ENCODE measurements around the gene ALOX15. TPM values are rescaled to one million over a fixed set of nuclear protein-coding genes. Genes with fewer than 3 reads are reported as not detected.
A peak's percentile ranks its signal among the peaks of the same experiment; 100 is the strongest.
"Not testable (repeated sequence)": the region's sequence is repeated elsewhere in the genome, so short reads cannot be mapped to it uniquely, and the experiment has no call there.

ALOX15 gene
- total RNA-seq, 6 donors from 2014 or later = 2.4 to 26.0 (median 10.0) TPM

- Histone ChIP-seq H3K4me3 (no peak overlapping the region), H3K9me3 (no peaks in the 10 kb centered on the region), H3K27me3 (peaks cover 0 to 16% (median 7%) of the 10 kb centered on the region in 4 donors), H3K36me3 (no peaks in the 10 kb centered on the region), H3K4me1 (peaks cover 2 to 24% (median 12%) of the 10 kb centered on the region in 4 donors), H3K27ac (no peak overlapping the region)
- DNase-seq = no peak
- 62 to 63% methylated on average over 4 of the region's 4 CpGs for WGBS, 2 donors
- TF ChIP-seq POLR2A (IDR thresholded peaks at IDR 0.05) = no peak
- TF ChIP-seq, protein P1, sequence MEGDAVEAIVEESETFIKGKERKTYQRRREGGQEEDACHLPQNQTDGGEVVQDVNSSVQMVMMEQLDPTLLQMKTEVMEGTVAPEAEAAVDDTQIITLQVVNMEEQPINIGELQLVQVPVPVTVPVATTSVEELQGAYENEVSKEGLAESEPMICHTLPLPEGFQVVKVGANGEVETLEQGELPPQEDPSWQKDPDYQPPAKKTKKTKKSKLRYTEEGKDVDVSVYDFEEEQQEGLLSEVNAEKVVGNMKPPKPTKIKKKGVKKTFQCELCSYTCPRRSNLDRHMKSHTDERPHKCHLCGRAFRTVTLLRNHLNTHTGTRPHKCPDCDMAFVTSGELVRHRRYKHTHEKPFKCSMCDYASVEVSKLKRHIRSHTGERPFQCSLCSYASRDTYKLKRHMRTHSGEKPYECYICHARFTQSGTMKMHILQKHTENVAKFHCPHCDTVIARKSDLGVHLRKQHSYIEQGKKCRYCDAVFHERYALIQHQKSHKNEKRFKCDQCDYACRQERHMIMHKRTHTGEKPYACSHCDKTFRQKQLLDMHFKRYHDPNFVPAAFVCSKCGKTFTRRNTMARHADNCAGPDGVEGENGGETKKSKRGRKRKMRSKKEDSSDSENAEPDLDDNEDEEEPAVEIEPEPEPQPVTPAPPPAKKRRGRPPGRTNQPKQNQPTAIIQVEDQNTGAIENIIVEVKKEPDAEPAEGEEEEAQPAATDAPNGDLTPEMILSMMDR (IDR thresholded peaks at IDR 0.05) = no peak
- TF ChIP-seq POLR2AphosphoS5 (IDR thresholded peaks at IDR 0.05) = no peak
- no peak for TF ChIP-seq EP300 (IDR thresholded peaks at IDR 0.05)
- no peak for ATAC-seq (ENCODE audit: low FRiP score in 2 of 2)
These were observed 2.2 kb upstream of the ALOX15 start for GRCh38 chr17:4643676-4644075.

DNA sequence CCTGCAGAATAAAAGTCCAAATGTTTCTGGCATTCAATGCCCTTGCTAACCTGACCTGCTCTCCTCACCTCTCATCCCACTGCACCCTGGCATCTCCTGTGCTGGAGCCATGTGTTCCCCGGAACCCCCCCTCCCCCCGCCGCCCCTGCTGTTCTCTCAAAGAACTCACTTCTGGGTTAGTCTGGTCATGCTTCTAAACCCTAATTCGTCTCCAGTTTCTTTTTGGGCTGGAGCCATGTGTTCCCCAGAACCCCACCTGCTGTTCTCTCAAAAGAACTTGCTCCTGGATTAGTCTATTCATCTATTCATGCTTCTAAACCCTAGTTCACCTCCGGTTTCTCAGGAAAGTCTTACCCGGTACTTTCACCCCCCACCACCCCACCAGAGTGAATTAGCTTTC lies 808 bp upstream of the ALOX15 start:
- WGBS, 2 donors = 32 to 47% methylated on average over 6 of the region's 6 CpGs
- ATAC-seq (ENCODE audit: low FRiP score in 2 of 2) = no peak

DNA sequence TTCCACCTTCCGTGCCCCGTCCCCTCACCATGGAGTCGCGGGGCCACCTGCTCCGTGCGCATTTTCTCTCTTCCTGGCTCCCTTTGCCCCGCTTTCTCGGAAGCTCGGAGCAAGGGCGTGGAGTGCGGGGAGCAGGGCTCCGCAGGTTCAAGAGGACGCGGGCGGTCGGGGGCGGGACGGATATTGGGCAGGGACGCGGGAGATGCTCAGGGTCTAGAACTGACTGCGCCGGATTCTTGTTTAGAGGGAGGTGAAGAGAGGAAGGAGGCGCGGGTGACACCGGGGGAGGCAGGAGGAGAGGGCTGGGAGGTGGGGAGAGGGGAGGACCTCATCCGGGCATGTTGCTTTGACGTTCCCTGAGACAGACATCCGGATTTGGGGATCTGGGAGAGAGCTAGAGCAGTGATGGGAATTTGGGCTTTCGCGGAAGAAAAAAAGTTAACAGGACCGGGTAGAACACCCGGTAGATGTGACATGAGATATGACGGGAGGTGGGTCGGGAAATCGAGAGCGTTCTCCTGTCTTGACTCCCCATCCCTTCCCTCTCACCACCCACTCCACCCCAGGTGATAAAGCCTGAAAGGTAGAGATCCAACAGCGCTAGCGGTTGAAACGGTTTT lies 799 bp downstream of the ALOX15 start:
- H3K27ac ChIP-seq; H3K4me3 ChIP-seq; H3K36me3 ChIP-seq; H3K9me3 ChIP-seq; ATAC-seq (ENCODE audit: low FRiP score in 2 of 2); DNase-seq: not testable (repeated sequence)
- WGBS, 2 donors = 2% methylated on average over 26 of the region's 39 CpGs; no CpG with 5 or more reads in 1 of the 2 donors
- peaks cover 0 to 18% (median 7%) of the 10 kb centered on the region in 4 donors for H3K27me3 ChIP-seq
- peaks cover 4 to 32% (median 12%) of the 10 kb centered on the region in 4 donors for H3K4me1 ChIP-seq

More for the DNA sequence above, 808 bp upstream of the ALOX15 start:
- H3K9me3 ChIP-seq = no peaks in the 10 kb centered on the region
- H3K27ac ChIP-seq = no peak overlapping the region
- peaks cover 0 to 16% (median 7%) of the 10 kb centered on the region in 4 donors for H3K27me3 ChIP-seq
- peaks cover 2 to 24% (median 12%) of the 10 kb centered on the region in 4 donors for H3K4me1 ChIP-seq
- H3K4me3 ChIP-seq = no peak overlapping the region
- no peak for DNase-seq
- no peaks in the 10 kb centered on the region for H3K36me3 ChIP-seq
- TF ChIP-seq POLR2A (IDR thresholded peaks at IDR 0.05) (no peak), POLR2AphosphoS5 (IDR thresholded peaks at IDR 0.05) (no peak), EP300 (IDR thresholded peaks at IDR 0.05) (no peak)
- TF ChIP-seq, protein P1 (IDR thresholded peaks at IDR 0.05) = no peak

GRCh38 chr17:4639301-4640059 lies 2.0 kb downstream of the ALOX15 start:
- H3K9me3 ChIP-seq, H3K27ac ChIP-seq, H3K4me3 ChIP-seq, H3K36me3 ChIP-seq: not testable (repeated sequence)
- Histone ChIP-seq H3K4me1 (peaks cover 7 to 35% (median 13%) of the 10 kb centered on the region in 4 donors), H3K27me3 (peaks cover 0 to 18% (median 7%) of the 10 kb centered on the region in 4 donors)
- 17 to 30% methylated on average over 7 to 11 of the region's 56 CpGs for WGBS, 2 donors
- peak in 1 of 2 donors; percentile 66 for DNase-seq
- ATAC-seq (ENCODE audit: low FRiP score in 2 of 2) = peak in 1 of 2 donors; percentile 8

DNA sequence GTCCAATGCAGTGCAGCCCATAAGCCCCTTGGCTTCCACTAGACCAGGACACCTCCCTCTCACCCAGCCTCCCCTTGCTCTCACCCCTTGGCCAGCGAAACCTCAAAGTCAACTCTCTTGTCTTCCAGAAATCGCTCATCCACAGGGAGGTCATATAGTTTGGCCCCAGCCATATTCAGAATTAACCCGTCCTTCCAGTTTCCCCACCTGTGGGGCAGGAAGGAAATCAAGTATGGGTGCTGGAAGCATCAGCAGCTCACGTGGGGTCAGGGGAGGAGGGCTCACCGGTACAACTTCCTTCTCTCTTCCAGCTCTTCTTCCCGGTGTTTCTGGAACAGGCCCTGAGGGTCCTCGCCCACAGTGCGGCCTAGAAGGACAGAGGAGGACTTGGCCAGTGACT lies 2.7 kb downstream of the ALOX15 start:
- not testable (repeated sequence) for H3K36me3 ChIP-seq; DNase-seq; H3K27ac ChIP-seq; H3K9me3 ChIP-seq; H3K4me3 ChIP-seq; ATAC-seq (ENCODE audit: low FRiP score in 2 of 2)
- 51 to 54% methylated on average over 7 of the region's 8 CpGs for WGBS, 2 donors
- Histone ChIP-seq H3K4me1 (peaks cover 7 to 35% (median 13%) of the 10 kb centered on the region in 4 donors), H3K27me3 (peaks cover 0 to 18% (median 7%) of the 10 kb centered on the region in 4 donors)

DNA sequence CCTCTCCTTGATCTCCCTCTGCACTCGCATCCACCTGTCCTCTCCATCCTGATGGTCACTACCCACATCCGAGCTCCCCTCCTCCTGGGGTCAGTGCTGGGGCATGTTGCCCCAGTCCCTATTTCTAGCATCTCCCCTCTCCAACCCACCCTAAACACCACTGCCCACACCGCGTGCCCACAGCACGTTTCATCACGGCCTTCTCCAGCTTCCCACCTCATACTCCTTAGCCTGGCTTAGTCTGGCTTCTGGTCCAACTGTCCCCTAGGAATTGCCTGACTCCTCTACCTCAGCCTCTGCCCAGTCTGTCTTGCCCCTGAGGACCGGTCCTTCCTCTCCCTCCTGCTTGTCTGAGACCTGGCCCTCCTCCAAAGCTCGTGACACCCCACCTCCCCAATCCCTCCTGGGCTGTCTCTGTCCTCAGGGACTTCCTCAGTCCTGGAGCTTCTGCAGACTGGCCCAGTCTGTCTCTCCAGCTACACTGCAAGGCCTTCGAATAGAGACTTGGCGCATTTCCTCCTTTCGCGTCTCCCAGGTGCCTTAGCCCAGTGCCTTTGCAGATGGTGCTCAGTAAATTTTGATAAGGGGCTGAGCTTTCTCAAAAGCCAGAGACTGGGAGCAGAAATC lies 4.9 kb downstream of the ALOX15 start:
- no peak for ATAC-seq (ENCODE audit: low FRiP score in 2 of 2)
- no peak for DNase-seq

More for the DNA sequence above, 4.9 kb downstream of the ALOX15 start:
- Histone ChIP-seq H3K9me3 (no peaks in the 10 kb centered on the region), H3K36me3 (no peaks in the 10 kb centered on the region), H3K4me1 (peaks cover 7 to 25% (median 9%) of the 10 kb centered on the region in 4 donors), H3K4me3 (no peak overlapping the region), H3K27me3 (peaks cover 0 to 15% (median 2%) of the 10 kb centered on the region in 4 donors), H3K27ac (no peak overlapping the region)
- 66 to 76% methylated on average over 12 of the region's 12 CpGs for WGBS, 2 donors
- TF ChIP-seq EP300 (IDR thresholded peaks at IDR 0.05) (no peak), POLR2A (IDR thresholded peaks at IDR 0.05) (no peak)
